Stomach (tissue), 9 donors: ENCODE data around the gene MINDY4B. TPM values are rescaled to one million over a fixed set of nuclear protein-coding genes. Genes with fewer than 3 reads are reported as not detected.

Experiments used
- DNase-seq, 2 donors: peaks; one replicate each; pipeline versions ENCODE4 v3.0.0 to v3.0.0-alpha.2; 2013 to 2019
- H3K27ac ChIP-seq, 5 donors: fragments of 200-600 bp in 4 of 5; sonication (generic) in 4 of 5; one replicate each; pipeline ENCODE4 v1.5.1; 2013 to 2019; ENCODE audit warnings: mild to moderate bottlenecking in 1 of 5, moderate library complexity in 1 of 5
- H3K27me3 ChIP-seq, 3 donors: fragments of 200-600 bp; sonication (generic); one replicate each; pipeline ENCODE4 v1.5.1; 2017 to 2019; ENCODE audit warnings: mixed run types in 1 of 3
- H3K36me3 ChIP-seq, 4 donors: fragments of 200-600 bp; sonication (generic); 1 replicate in 3 of 4; 2 replicates in 1 of 4; pipeline ENCODE4 v1.5.1; 2016 to 2019
- H3K4me1 ChIP-seq, 4 donors: fragments of 200-600 bp; sonication (generic); one replicate each; pipeline ENCODE4 v1.5.1; 2016 to 2019
- H3K4me3 ChIP-seq, 4 donors: fragments of 200-600 bp; sonication (generic) in 3 of 4; one replicate each; pipeline ENCODE4 v1.5.1; 2016 to 2019; ENCODE audit warnings: mild to moderate bottlenecking in 1 of 4
- H3K9me3 ChIP-seq, 4 donors: fragments of 200-600 bp; sonication (generic); one replicate each; pipeline ENCODE4 v1.5.1; 2016 to 2019
- CTCF ChIP-seq, 7 experiments: fragments of 450-650 bp in 4 of 7; fragments of 200-600 bp in 3 of 7; sonication (generic) in 3 of 7; IDR thresholded peaks; one replicate each; pipeline ENCODE4 v1.5.1; 2016 to 2019; ENCODE audit warnings: antibody characterized with exemption in 7 of 7, control low read depth in 2 of 7, mild to moderate bottlenecking in 1 of 7
- EP300 ChIP-seq: sonication (generic); formaldehyde crosslinking; IDR thresholded peaks from one replicate; pipeline ENCODE4 v1.6.1; 2017; ENCODE audit warnings: antibody characterized with exemption
- POLR2A ChIP-seq, 4 donors: fragments of 450-650 bp; IDR thresholded peaks; one replicate each; pipeline ENCODE4 v1.6.1; 2016; ENCODE audit warnings: antibody characterized with exemption in 4 of 4, control low read depth in 2 of 4, mild to moderate bottlenecking in 1 of 4, moderate library complexity in 1 of 4
- POLR2AphosphoS5 ChIP-seq, 3 donors: sonication (generic); formaldehyde crosslinking; IDR thresholded peaks; one replicate each; pipeline ENCODE4 v1.6.1; 2016; ENCODE audit warnings: antibody characterized with exemption in 3 of 3
- WGBS, 5 donors: extraction: QIAGEN DNeasy Blood & Tissue Kit in 3 of 5; methylation state at CpG; one replicate each; pipeline versions ENCODE4 v1.1.5 to v1.1.7; 2013 to 2018; 5-methylcytosine and 5-hydroxymethylcytosine counted together
- intact Hi-C: fragments of 100-400 bp; cut with DNase I; formaldehyde crosslinking; loops from one replicate; pipeline ENCODE4 v1.15.1; 2023; ENCODE audit warnings: low total_unique reads
- polyA plus RNA-seq, 3 donors: library from polyadenylated mRNA; stranded (reverse); fragments of 200-250 nt; gene quantifications; one replicate each; pipeline ENCODE4 v1.2.3, GENCODE V29; 2013
- total RNA-seq, 5 donors: library from RNA; depleted of rRNA; stranded (reverse); fragments of >200 nt; gene quantifications; one replicate each; pipeline versions ENCODE4 v1.1.0 to v1.2.3, GENCODE V29; 2014 to 2016
- donor health status: healthy with polysubstance abuse.
- donor health status: Bipolar disorder and iron deficiency.
- donor health status: healthy.

Gene MINDY4B
- total and polyA plus RNA-seq, 8 donors: not detected

DNA sequence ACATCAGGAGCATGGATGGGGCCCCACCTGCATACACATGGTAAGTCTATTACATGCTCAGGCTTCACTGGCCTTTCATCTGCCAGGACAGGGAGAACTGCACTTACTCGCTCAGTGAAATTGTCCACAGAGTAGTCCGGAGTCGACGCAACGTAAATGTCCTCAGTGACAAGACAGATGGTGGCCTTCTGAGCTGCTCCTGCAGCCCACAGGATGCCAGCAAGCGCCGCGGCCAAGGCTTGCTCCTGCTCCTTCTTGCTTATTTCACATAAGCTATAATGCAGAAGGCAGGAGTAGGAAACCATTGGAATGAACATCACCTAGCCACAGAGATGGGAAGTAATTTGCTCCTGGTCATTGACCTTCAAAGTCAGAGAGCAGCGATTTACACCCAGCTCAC is 14.4 kb downstream of the MINDY4B start:
- peaks cover 0 to 7% (median 2%) of the 10 kb centered on the region in 4 donors for H3K9me3 ChIP-seq
- H3K4me1 ChIP-seq: no peaks in the 10 kb centered on the region
- WGBS, 5 donors: 89 to 93% (median 91%) methylated on average over 9 of the region's 9 CpGs
- H3K4me3 ChIP-seq: no peak overlapping the region
- intact Hi-C loops: no loop called here
- no peaks in the 10 kb centered on the region for H3K36me3 ChIP-seq
- no peak for TF ChIP-seq CTCF (IDR thresholded peaks at IDR 0.05)
- TF ChIP-seq EP300: no peak
- TF ChIP-seq POLR2AphosphoS5 (IDR thresholded peaks at IDR 0.05): no peak
- TF ChIP-seq POLR2A (IDR thresholded peaks at IDR 0.05): no peak
- H3K27me3 ChIP-seq: no peaks in the 10 kb centered on the region
- DNase-seq: no peak
- peak overlapping the region in 1 of 5 donors; percentile 14 for H3K27ac ChIP-seq

GRCh38 chr3:150890295-150890694 is 14.9 kb downstream of the MINDY4B start:
- Histone ChIP-seq H3K4me1 (no peaks in the 10 kb centered on the region), H3K4me3 (no peak overlapping the region), H3K27me3 (no peaks in the 10 kb centered on the region), H3K9me3 (peaks cover 0 to 7% (median 2%) of the 10 kb centered on the region in 4 donors), H3K36me3 (no peaks in the 10 kb centered on the region), H3K27ac (peak overlapping the region in 1 of 5 donors; percentile 26)
- TF ChIP-seq POLR2AphosphoS5 (IDR thresholded peaks at IDR 0.05): no peak
- no peak for TF ChIP-seq EP300
- TF ChIP-seq POLR2A (IDR thresholded peaks at IDR 0.05): no peak
- intact Hi-C loops: no loop called here
- 78 to 85% (median 82%) methylated on average over 3 of the region's 3 CpGs for WGBS, 5 donors
- DNase-seq: no peak

GRCh38 chr3:150889106-150889505 is 16.1 kb downstream of the MINDY4B start:
- no peak for DNase-seq

DNA sequence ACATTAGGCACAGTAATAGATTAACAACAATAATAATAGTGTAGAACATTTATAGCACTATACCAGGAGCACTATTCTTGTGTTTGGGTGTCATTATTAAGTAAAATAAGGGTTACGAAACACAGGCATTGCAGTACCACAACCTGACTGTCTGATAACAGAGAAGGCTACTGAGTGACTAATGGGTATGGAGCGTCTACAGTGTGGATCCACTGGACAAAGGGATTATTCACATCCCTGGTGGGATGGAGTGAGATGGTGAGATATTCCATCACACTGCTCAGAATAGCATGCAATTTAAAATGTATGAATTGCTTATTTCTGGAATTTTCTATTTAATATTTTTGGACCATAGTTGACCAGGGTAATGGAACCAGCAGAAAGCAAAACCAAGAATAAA is 18.2 kb downstream of the MINDY4B start:
- intact Hi-C loops: no loop called here
- Histone ChIP-seq H3K27me3 (no peaks in the 10 kb centered on the region), H3K4me1 (no peaks in the 10 kb centered on the region), H3K9me3 (peaks cover 0 to 7% (median 2%) of the 10 kb centered on the region in 4 donors), H3K27ac (no peak overlapping the region), H3K36me3 (no peaks in the 10 kb centered on the region), H3K4me3 (no peak overlapping the region)
- TF ChIP-seq POLR2AphosphoS5 (IDR thresholded peaks at IDR 0.05) (no peak), EP300 (no peak), POLR2A (IDR thresholded peaks at IDR 0.05) (no peak), CTCF (IDR thresholded peaks at IDR 0.05) (no peak)
- no peak for DNase-seq
- WGBS, 5 donors: 90 to 100% (median 98%) methylated on average over 2 of the region's 2 CpGs

More at GRCh38 chr3:150889106-150889505, 16.1 kb downstream of the MINDY4B start:
- Histone ChIP-seq H3K27ac (no peak overlapping the region), H3K4me1 (no peaks in the 10 kb centered on the region), H3K9me3 (peaks cover 0 to 7% (median 2%) of the 10 kb centered on the region in 4 donors), H3K27me3 (no peaks in the 10 kb centered on the region), H3K36me3 (no peaks in the 10 kb centered on the region), H3K4me3 (no peak overlapping the region)
- 77 to 88% (median 81%) methylated on average over 6 of the region's 6 CpGs for WGBS, 5 donors
- TF ChIP-seq CTCF (IDR thresholded peaks at IDR 0.05) (no peak), POLR2AphosphoS5 (IDR thresholded peaks at IDR 0.05) (no peak), POLR2A (IDR thresholded peaks at IDR 0.05) (no peak), EP300 (no peak)
- intact Hi-C loops: no loop called here

DNA sequence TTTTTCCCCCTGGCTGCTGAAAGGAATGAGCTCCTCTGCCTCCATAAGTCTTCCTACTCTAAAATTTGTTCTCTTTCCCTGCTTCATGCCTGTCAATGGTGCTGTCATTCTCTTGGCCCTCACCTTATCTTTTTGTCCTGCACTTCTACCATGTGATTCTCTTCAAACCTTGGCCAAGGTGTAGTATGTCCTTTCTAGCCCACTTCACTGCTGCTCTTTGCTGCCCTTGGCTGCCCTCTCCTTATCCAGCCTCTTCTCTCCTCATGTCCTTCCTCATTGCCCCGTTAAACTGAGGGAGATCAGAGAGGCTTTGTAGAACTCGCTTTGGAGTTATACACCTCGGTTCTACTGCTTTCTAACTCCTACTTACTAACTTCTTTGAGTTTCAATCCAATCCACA is 19.7 kb downstream of the MINDY4B start:
- H3K27ac ChIP-seq: no peak overlapping the region
- no peaks in the 10 kb centered on the region for H3K27me3 ChIP-seq
- WGBS, 5 donors: 51 to 75% (median 71%) methylated on average over 3 of the region's 3 CpGs
- no peak for TF ChIP-seq POLR2AphosphoS5 (IDR thresholded peaks at IDR 0.05)
- H3K9me3 ChIP-seq: peaks cover 0 to 7% (median 2%) of the 10 kb centered on the region in 4 donors
- no peak for DNase-seq
- H3K4me1 ChIP-seq: no peaks in the 10 kb centered on the region
- H3K36me3 ChIP-seq: no peaks in the 10 kb centered on the region
- no peak overlapping the region for H3K4me3 ChIP-seq
- intact Hi-C loops: no loop called here
